NK-92 (cell line): ENCODE data around the gene SDR9C7.
"Not testable (repeated sequence)": the region's sequence is repeated elsewhere in the genome, so short reads cannot be mapped to it uniquely, and the experiment has no call there.

Experiments used
- DNase-seq: peaks from one replicate; lab custom pipeline; 2025; ENCODE audit not compliant: unreplicated experiment; lab: John Stamatoyannopoulos, UW

The SDR9C7 gene

GRCh38 chr12:56879240-56880124 lies 54.7 kb downstream of the SDR9C7 start:
- not testable (repeated sequence) for DNase-seq

DNA sequence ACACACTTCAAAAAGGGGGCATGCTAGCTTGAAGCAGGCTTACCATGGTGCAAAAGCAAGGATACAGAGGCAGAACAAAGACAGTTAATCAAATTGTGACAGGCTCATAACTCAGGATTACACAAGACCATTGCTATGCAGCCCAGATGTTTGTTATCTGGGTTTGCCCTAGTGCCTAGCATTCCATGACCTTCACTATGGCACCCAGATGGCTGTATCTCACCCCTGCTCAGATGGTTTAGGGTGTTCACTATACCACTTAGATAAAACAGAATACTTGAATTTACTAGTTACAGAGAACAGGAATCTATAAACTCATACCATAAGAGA lies 56.2 kb downstream of the SDR9C7 start:
- no peak for DNase-seq

GRCh38 chr12:56877195-56878009 lies 56.8 kb downstream of the SDR9C7 start:
- DNase-seq, result no peak

DNA sequence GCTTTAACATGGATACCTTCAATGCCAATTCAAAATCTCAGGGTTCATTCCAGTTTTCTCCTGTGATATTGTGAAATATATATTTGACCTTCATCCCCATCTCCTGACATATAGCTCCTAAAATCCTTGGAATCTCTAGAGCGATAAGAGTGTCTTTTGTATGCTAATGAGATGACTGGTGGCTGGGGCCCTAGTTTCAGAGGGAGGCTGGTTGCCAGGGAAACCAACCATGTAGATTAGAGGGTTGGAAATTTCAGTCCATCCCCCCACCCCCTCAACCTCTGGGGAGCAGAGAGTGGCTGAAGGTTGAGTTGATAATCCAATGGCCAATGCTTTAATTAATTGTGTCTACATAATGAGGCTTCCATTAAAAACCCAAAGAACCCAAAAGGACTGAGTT lies 59.4 kb downstream of the SDR9C7 start:
- DNase-seq, result no peak

GRCh38 chr12:56873382-56873781 lies 60.8 kb downstream of the SDR9C7 start:
- DNase-seq, result no peak
